Spleen (tissue), 7 donors: ENCODE measurements around the gene TFB1M.

Experiments
- CTCF ChIP-seq, 11 experiments: fragments of 200-600 bp in 7 of 11; fragments of 450-650 bp in 4 of 11; sonication (generic) in 4 of 11; IDR thresholded peaks in 8 of 11; conservative IDR thresholded peaks in 3 of 11; 1 replicate in 7 of 11; 2 replicates in 4 of 11; pipeline versions ENCODE4 v1.4.0 to v1.8.0; 2016 to 2021; ENCODE audit warnings: antibody characterized with exemption in 11 of 11, inconsistent platforms in 4 of 11, mild to moderate bottlenecking in 1 of 11
- POLR2A ChIP-seq, 3 donors: fragments of 450-650 bp; IDR thresholded peaks; one replicate each; pipeline ENCODE4 v1.5.1; 2017; ENCODE audit warnings: antibody characterized with exemption in 3 of 3, mild to moderate bottlenecking in 1 of 3
- donor health status: DM: no; HTN: no; CAD: no; lungs with moderate emphysema.
- donor health status: DM: no; HTN: no; CAD: no.
- donor health status: DM: no; HTN: no; CAD: no.

GRCh38 chr6:155344341-155345006 lies 30.2 kb upstream of the TFB1M start:
- TF ChIP-seq CTCF (IDR thresholded peaks at IDR 0.05 in 8 of 11, conservative IDR thresholded peaks at IDR 0.05 in 3 of 11) (no peak), POLR2A (IDR thresholded peaks at IDR 0.05) (no peak)
